NK-92 treated with Interleukin-12 subunit alpha and Interleukin-12 subunit beta, amount 100 ng/mL, for 24 hours (cell line): Measurements from ENCODE around the gene WDR27.
"Not testable (repeated sequence)": the region's sequence is repeated elsewhere in the genome, so short reads cannot be mapped to it uniquely, and the experiment has no call there.

Experiments
- DNase-seq: peaks from one replicate; lab custom pipeline; 2025; lab: John Stamatoyannopoulos, UW

WDR27 gene

GRCh38 chr6:169661391-169661756, 40.5 kb downstream of the WDR27 start:
- no peak for DNase-seq

GRCh38 chr6:169660751-169661390, 41.0 kb downstream of the WDR27 start:
- no peak for DNase-seq

- DNase-seq, result no peak
Measured at GRCh38 chr6:169659820-169660610, 41.8 kb downstream of the WDR27 start.

- no peak for DNase-seq
Measured at GRCh38 chr6:169657284-169657610, 44.6 kb downstream of the WDR27 start.

GRCh38 chr6:169656546-169657283, 45.1 kb downstream of the WDR27 start:
- no peak for DNase-seq

- peak; percentile 40 for DNase-seq
Measured at GRCh38 chr6:169654598-169655391, 47.0 kb downstream of the WDR27 start.

- no peak for DNase-seq
Measured at GRCh38 chr6:169653691-169654090, 48.1 kb downstream of the WDR27 start.

- DNase-seq, result no peak
Measured at GRCh38 chr6:169652896-169653295, 48.9 kb downstream of the WDR27 start.

GRCh38 chr6:169651498-169651897, 50.3 kb downstream of the WDR27 start:
- no peak for DNase-seq

- no peak for DNase-seq
Measured at GRCh38 chr6:169650959-169651292, 50.9 kb downstream of the WDR27 start.

- no peak for DNase-seq
Measured at GRCh38 chr6:169650241-169650958, 51.4 kb downstream of the WDR27 start.

- no peak for DNase-seq
Measured at GRCh38 chr6:169648617-169649016, 53.2 kb downstream of the WDR27 start.

GRCh38 chr6:169648092-169648491, 53.7 kb downstream of the WDR27 start:
- no peak for DNase-seq

GRCh38 chr6:169647637-169648036, 54.2 kb downstream of the WDR27 start:
- no peak for DNase-seq

GRCh38 chr6:169646906-169647567, 54.8 kb downstream of the WDR27 start:
- no peak for DNase-seq

GRCh38 chr6:169645459-169645858, 56.4 kb downstream of the WDR27 start:
- not testable (repeated sequence) for DNase-seq

- DNase-seq, result no peak
Measured at GRCh38 chr6:169643521-169643920, 58.3 kb downstream of the WDR27 start.

GRCh38 chr6:169642455-169642854, 59.4 kb downstream of the WDR27 start:
- no peak for DNase-seq

- no peak for DNase-seq
Measured at GRCh38 chr6:169641461-169642085, 60.3 kb downstream of the WDR27 start.

- DNase-seq, result no peak
Measured at GRCh38 chr6:169640983-169641382, 60.8 kb downstream of the WDR27 start.

- no peak for DNase-seq
Measured at GRCh38 chr6:169640351-169640852, 61.4 kb downstream of the WDR27 start.
